Peyer's patch (tissue), 4 donors: Measurements from ENCODE around the gene MISP3. TPM values are rescaled to one million over a fixed set of nuclear protein-coding genes. Genes with fewer than 3 reads are reported as not detected.
"Not testable (repeated sequence)": the region's sequence is repeated elsewhere in the genome, so short reads cannot be mapped to it uniquely, and the experiment has no call there.

Source experiments
- DNase-seq, 3 donors: peaks; one replicate each; pipeline ENCODE4 v3.0.0-alpha.2; 2017 to 2019
- H3K27ac ChIP-seq, 4 donors: fragments of 200-600 bp; sonication (generic); one replicate each; pipeline ENCODE4 v1.5.1; 2016 to 2019
- H3K27me3 ChIP-seq, 2 donors: fragments of 200-600 bp; sonication (generic); one replicate each; pipeline ENCODE4 v1.5.1; 2019
- H3K36me3 ChIP-seq, 3 donors: fragments of 200-600 bp; sonication (generic); one replicate each; pipeline ENCODE4 v1.5.1; 2016 to 2019
- H3K4me1 ChIP-seq, 4 donors: fragments of 200-600 bp; sonication (generic); one replicate each; pipeline ENCODE4 v1.5.1; 2016 to 2019
- H3K4me3 ChIP-seq, 4 donors: fragments of 200-600 bp; sonication (generic); 1 replicate in 3 of 4; 2 replicates in 1 of 4; pipeline ENCODE4 v1.5.1; 2016 to 2019; ENCODE audit warnings: mild to moderate bottlenecking in 1 of 4
- H3K9me3 ChIP-seq, 4 donors: fragments of 200-600 bp; sonication (generic); one replicate each; pipeline ENCODE4 v1.5.1; 2016 to 2019; ENCODE audit warnings: mild to moderate bottlenecking in 1 of 4
- CTCF ChIP-seq, 6 experiments: fragments of 450-650 bp in 4 of 6; fragments of 200-600 bp in 2 of 6; sonication (generic) in 1 of 6; IDR thresholded peaks; one replicate each; pipeline ENCODE4 v1.5.1; 2017 to 2019; ENCODE audit warnings: antibody characterized with exemption in 6 of 6, mild to moderate bottlenecking in 3 of 6, moderate library complexity in 1 of 6
- POLR2A ChIP-seq, 2 donors: fragments of 450-650 bp; IDR thresholded peaks; one replicate each; pipeline ENCODE4 v1.5.1; 2017; ENCODE audit warnings: antibody characterized with exemption in 2 of 2, mild to moderate bottlenecking in 2 of 2, moderate library complexity in 2 of 2
- total RNA-seq, 4 donors: library from RNA; depleted of rRNA; stranded (reverse); fragments of >200 nt; gene quantifications; one replicate each; pipeline ENCODE4 v1.1.0, GENCODE V29; 2016

MISP3 gene
- total RNA-seq, result 10 to 100 TPM; 25.6 to 58.5 (median 40.7) TPM

- H3K4me1 ChIP-seq, result peaks cover 0 to 30% (median 17%) of the 10 kb centered on the region in 4 donors
- TF ChIP-seq POLR2A (IDR thresholded peaks at IDR 0.05) (peak; percentile 85 to 86), CTCF (IDR thresholded peaks at IDR 0.05) (no peak)
- peak in 2 of 3 donors; percentile 90 to 92 for DNase-seq
- H3K4me3 ChIP-seq, result peak within 1 kb of the TSS; percentile 52 to 89 (median 79)
- H3K36me3 ChIP-seq, result no peaks in the 10 kb centered on the region
- H3K27me3 ChIP-seq, result no peaks in the 10 kb centered on the region
- H3K27ac ChIP-seq, result peak within 1 kb of the TSS; percentile 77 to 99 (median 90)
- no peaks in the 10 kb centered on the region for H3K9me3 ChIP-seq
Measured at GRCh38 chr19:14072535-14073260, at the start of gene MISP3. TSS of gene MISP3 (plus strand) at chr19:14072786. CDS start at chr19:14073310, 524 bp downstream.

GRCh38 chr19:14023404-14024235 lies 49.0 kb upstream of the MISP3 start:
- TF ChIP-seq CTCF (IDR thresholded peaks at IDR 0.05) (peak in 5 of 6 experiments; percentile 2 to 62 (median 51)), POLR2A (IDR thresholded peaks at IDR 0.05) (no peak)
- Histone ChIP-seq H3K4me3 (no peak overlapping the region), H3K9me3 (no peaks in the 10 kb centered on the region), H3K36me3 (no peaks in the 10 kb centered on the region), H3K4me1 (peaks cover 0 to 9% (median 2%) of the 10 kb centered on the region in 4 donors), H3K27me3 (no peaks in the 10 kb centered on the region), H3K27ac (peak overlapping the region in 2 of 4 donors; percentile 31 to 59)
- DNase-seq, result peak in 2 of 3 donors; percentile 71 to 72

- H3K9me3 ChIP-seq, H3K36me3 ChIP-seq, DNase-seq, H3K4me1 ChIP-seq, H3K27me3 ChIP-seq, H3K27ac ChIP-seq, H3K4me3 ChIP-seq: not testable (repeated sequence)
Measured at GRCh38 chr19:14026652-14027192, 45.9 kb upstream of the MISP3 start.

- no peak within 1 kb of the TSS for H3K27ac ChIP-seq
- no peak within 1 kb of the TSS for H3K4me3 ChIP-seq
- TF ChIP-seq POLR2A (IDR thresholded peaks at IDR 0.05), result no peak
- no peak for TF ChIP-seq CTCF (IDR thresholded peaks at IDR 0.05)
- no peak for DNase-seq
- H3K9me3 ChIP-seq, result no peaks in the 10 kb centered on the region
- H3K27me3 ChIP-seq, result no peaks in the 10 kb centered on the region
- no peaks in the 10 kb centered on the region for H3K36me3 ChIP-seq
- peaks cover 0 to 9% (median 2%) of the 10 kb centered on the region in 4 donors for H3K4me1 ChIP-seq
Measured at GRCh38 chr19:14027856-14028450, 44.6 kb upstream of the MISP3 start, which contains the start of gene RLN3. TSS of gene RLN3 (plus strand) at chr19:14028148. CDS start at chr19:14028205, 57 bp downstream.

GRCh38 chr19:14028901-14029300 lies 43.7 kb upstream of the MISP3 start:
- H3K27ac ChIP-seq, result no peak overlapping the region
- H3K36me3 ChIP-seq, result no peaks in the 10 kb centered on the region
- H3K9me3 ChIP-seq, result no peaks in the 10 kb centered on the region
- no peak overlapping the region for H3K4me3 ChIP-seq
- H3K4me1 ChIP-seq, result peaks cover 0 to 5% (median 2%) of the 10 kb centered on the region in 4 donors
- no peak for TF ChIP-seq POLR2A (IDR thresholded peaks at IDR 0.05)
- TF ChIP-seq CTCF (IDR thresholded peaks at IDR 0.05), result no peak
- no peak for DNase-seq
- H3K27me3 ChIP-seq, result no peaks in the 10 kb centered on the region
